Ascending aorta (tissue), 2 donors: Measurements from ENCODE around the gene NSD2. TPM values are rescaled to one million over a fixed set of nuclear protein-coding genes. Genes with fewer than 3 reads are reported as not detected.

Experiments
- DNase-seq, 2 donors: peaks; one replicate each; pipeline ENCODE4 v3.0.0-alpha.2; 2019; ENCODE audit warnings: low spot score in 2 of 2
- H3K27ac ChIP-seq, 2 donors: fragments of 200-600 bp; sonication (generic); one replicate each; pipeline ENCODE4 v1.5.1; 2016 to 2017; ENCODE audit warnings: mild to moderate bottlenecking in 1 of 2
- H3K27me3 ChIP-seq: fragments of 200-600 bp; sonication (generic); one replicate; pipeline ENCODE4 v1.5.1; 2017
- H3K36me3 ChIP-seq, 2 donors: fragments of 200-600 bp; sonication (generic); one replicate each; pipeline ENCODE4 v1.5.1; 2016
- H3K4me1 ChIP-seq, 2 donors: fragments of 200-600 bp; sonication (generic); one replicate each; pipeline ENCODE4 v1.5.1; 2016 to 2017; ENCODE audit warnings: mild to moderate bottlenecking in 1 of 2
- H3K4me3 ChIP-seq, 2 donors: fragments of 200-600 bp; sonication (generic); one replicate each; pipeline ENCODE4 v1.5.1; 2016 to 2017; ENCODE audit warnings: mild to moderate bottlenecking in 1 of 2
- H3K9me3 ChIP-seq, 2 donors: fragments of 200-600 bp; sonication (generic); one replicate each; pipeline ENCODE4 v1.5.1; 2016
- intact Hi-C: fragments of 100-400 bp; cut with DNase I; formaldehyde crosslinking; loops from one replicate; pipeline ENCODE4 v1.15.1; 2023
- total RNA-seq: library from RNA; depleted of rRNA; stranded (reverse); fragments of >200 nt; gene quantifications from one replicate; pipeline ENCODE4 v1.1.0, GENCODE V29; 2016
- TF ChIP-seq, protein P1 (sequence below), 3 experiments: fragments of 200-600 bp in 2 of 3; fragments of 450-650 bp in 1 of 3; sonication (generic) in 2 of 3; IDR thresholded peaks; one replicate each; pipeline ENCODE4 v1.5.1; 2016 to 2019; ENCODE audit warnings: antibody characterized with exemption in 3 of 3, mild to moderate bottlenecking in 1 of 3, moderate library complexity in 1 of 3

The NSD2 gene
- total RNA-seq, 1 donor from 2014 or later = 19.9 TPM

DNA sequence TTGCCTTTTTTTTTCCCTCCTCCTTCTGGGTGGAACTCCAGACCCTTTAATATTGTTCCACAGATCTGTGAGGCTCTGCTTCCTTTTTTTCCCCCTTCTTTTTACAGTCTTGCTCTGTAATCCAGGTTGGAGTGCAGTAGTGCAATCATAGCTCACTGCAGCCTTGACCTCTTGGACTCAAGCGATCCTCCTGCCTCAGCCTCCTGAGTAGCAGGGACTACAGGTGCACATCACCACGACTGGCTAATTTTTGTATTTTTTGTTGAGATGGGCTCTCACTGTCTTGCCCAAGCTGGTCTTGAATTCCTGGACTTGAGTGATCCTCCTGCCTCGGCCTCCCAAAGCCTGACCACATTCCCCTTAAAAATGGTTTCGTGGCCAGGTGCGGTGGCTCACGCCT, 26.8 kb downstream of the NSD2 start:
- no peak for DNase-seq
- Histone ChIP-seq H3K27me3 (no peaks in the 10 kb centered on the region), H3K4me3 (no peak overlapping the region), H3K27ac (no peak overlapping the region), H3K36me3 (peaks cover 9 to 15% of the 10 kb centered on the region in 2 donors), H3K4me1 (no peaks in the 10 kb centered on the region), H3K9me3 (no peaks in the 10 kb centered on the region)
- TF ChIP-seq, protein P1, sequence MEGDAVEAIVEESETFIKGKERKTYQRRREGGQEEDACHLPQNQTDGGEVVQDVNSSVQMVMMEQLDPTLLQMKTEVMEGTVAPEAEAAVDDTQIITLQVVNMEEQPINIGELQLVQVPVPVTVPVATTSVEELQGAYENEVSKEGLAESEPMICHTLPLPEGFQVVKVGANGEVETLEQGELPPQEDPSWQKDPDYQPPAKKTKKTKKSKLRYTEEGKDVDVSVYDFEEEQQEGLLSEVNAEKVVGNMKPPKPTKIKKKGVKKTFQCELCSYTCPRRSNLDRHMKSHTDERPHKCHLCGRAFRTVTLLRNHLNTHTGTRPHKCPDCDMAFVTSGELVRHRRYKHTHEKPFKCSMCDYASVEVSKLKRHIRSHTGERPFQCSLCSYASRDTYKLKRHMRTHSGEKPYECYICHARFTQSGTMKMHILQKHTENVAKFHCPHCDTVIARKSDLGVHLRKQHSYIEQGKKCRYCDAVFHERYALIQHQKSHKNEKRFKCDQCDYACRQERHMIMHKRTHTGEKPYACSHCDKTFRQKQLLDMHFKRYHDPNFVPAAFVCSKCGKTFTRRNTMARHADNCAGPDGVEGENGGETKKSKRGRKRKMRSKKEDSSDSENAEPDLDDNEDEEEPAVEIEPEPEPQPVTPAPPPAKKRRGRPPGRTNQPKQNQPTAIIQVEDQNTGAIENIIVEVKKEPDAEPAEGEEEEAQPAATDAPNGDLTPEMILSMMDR (IDR thresholded peaks at IDR 0.05) = no peak
- intact Hi-C loops = loop anchor here (2.0 kb wide), 1 partner anchor 151 kb away; no protein-coding TSS in a partner anchor

DNA sequence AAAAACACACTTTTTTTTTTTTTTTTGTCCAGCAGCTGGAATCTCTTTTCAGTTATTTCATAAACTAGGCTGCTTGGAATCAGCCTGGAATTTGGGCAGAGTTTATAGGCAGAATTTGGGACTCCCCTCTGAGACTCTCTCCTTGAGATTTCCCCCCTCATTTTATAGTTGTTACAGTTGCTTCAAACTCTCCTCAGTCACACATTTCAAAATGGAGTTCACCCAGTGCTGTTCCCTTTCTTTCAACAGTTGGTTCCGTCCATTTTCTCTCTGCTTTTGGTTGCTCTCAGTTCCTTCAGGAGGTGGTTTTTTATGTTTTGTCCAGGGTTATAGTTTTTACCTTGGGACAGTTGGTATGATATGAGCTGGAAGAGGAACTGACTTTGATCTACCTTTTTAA, 27.5 kb downstream of the NSD2 start:
- intact Hi-C loops = loop anchor here (1.0 to 2.0 kb wide), 2 partner anchors 42 to 152 kb away; partner anchors contain the start of gene LETM1
- no peak overlapping the region for H3K27ac ChIP-seq
- H3K36me3 ChIP-seq = peaks cover 9 to 20% of the 10 kb centered on the region in 2 donors
- TF ChIP-seq, protein P1 (IDR thresholded peaks at IDR 0.05) = no peak
- no peaks in the 10 kb centered on the region for H3K4me1 ChIP-seq
- no peak overlapping the region for H3K4me3 ChIP-seq
- H3K27me3 ChIP-seq = no peaks in the 10 kb centered on the region
- no peaks in the 10 kb centered on the region for H3K9me3 ChIP-seq
- no peak for DNase-seq

DNA sequence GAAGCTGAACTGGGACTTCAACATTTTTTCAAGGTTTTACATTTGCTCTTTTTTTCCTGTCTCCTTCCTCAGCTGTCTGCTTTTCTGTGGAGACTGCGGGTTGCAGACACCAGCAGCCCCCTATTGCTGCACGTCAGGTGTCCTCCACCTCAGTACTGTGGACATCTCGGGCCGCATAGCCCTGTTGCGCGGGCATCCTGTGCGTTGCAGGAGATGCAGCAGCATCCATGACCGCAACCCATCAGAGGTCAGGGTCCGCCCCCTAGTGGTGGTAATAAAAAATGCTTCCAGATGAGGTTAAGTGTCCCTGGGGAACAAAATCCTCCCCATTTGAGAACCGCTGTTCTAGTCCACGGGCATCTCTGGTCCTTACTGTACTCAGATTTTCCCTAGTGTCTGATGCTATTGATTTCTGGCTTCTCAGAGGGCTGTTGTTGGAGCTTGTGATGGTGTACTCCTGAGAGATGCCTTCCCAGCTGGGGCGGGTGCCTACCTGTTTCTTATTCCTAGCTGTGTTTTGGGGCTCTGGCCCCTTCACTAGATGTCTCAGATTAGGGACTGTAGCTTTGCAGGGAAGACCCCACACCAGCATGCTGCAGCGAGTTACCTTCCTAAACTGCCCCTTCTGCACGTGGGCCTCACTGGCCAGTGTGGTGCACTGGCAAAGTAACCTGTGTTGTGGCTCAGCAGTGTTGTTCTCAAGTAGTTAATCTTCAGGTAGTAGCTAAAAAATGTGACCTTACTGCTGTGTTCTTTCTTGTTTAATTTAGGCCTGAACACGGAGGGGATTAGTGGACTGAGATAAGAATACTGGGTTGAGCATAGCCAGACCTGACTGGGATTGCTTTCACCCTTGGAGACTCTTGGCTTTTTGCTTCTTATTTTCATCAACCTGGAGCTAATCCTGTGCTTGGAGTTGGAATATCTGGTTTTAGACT, 28.2 kb downstream of the NSD2 start:
- peaks cover 14 to 20% of the 10 kb centered on the region in 2 donors for H3K36me3 ChIP-seq
- no peaks in the 10 kb centered on the region for H3K9me3 ChIP-seq
- no peaks in the 10 kb centered on the region for H3K4me1 ChIP-seq
- intact Hi-C loops = loop anchor here (1.0 to 2.0 kb wide), 2 partner anchors 43 to 153 kb away; partner anchors contain the start of gene LETM1
- no peak overlapping the region for H3K4me3 ChIP-seq
- TF ChIP-seq, protein P1 (IDR thresholded peaks at IDR 0.05) = peak; percentile 72 to 87 (median 80)
- H3K27ac ChIP-seq = no peak overlapping the region
- H3K27me3 ChIP-seq = no peaks in the 10 kb centered on the region
- peak; percentile 13 to 84 for DNase-seq

DNA sequence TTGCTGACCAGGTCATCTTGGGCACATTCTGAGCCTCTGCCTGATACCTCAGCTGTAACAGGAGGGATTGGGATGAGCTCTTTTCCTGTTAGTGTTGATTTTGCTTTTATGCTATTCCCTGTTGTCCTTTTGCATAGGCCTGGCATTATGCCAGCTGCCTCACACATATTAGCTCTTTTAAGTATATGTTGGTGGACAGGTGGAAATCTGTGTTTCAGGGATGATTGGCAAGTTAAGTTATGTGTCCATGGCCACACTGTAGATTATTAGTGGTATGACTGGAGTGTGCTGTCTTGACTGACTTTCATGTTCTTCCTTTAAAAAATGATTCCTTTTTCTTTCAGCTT, 28.9 kb downstream of the NSD2 start:
- no peak overlapping the region for H3K4me3 ChIP-seq
- peaks cover 14 to 20% of the 10 kb centered on the region in 2 donors for H3K36me3 ChIP-seq
- peak in 1 of 2 donors; percentile 18 for DNase-seq
- no peak overlapping the region for H3K27ac ChIP-seq
- H3K4me1 ChIP-seq = no peaks in the 10 kb centered on the region
- no peaks in the 10 kb centered on the region for H3K27me3 ChIP-seq
- TF ChIP-seq, protein P1 (IDR thresholded peaks at IDR 0.05) = no peak
- intact Hi-C loops = no loop called here
- H3K9me3 ChIP-seq = no peaks in the 10 kb centered on the region

DNA sequence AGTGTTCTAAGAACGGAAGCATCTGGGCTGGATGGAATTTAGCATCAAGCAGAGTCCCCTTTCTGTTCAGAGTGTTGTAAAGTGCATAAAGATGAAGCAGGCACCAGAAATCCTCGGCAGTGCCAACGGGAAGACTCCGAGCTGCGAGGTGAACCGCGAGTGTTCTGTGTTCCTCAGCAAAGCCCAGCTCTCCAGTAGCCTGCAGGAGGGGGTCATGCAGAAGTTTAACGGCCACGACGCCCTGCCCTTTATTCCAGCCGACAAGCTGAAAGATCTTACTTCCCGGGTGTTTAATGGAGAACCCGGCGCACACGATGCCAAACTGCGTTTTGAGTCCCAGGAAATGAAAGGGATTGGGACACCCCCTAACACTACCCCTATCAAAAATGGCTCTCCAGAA, 29.4 kb downstream of the NSD2 start:
- no peak overlapping the region for H3K27ac ChIP-seq
- no peaks in the 10 kb centered on the region for H3K4me1 ChIP-seq
- H3K4me3 ChIP-seq = no peak overlapping the region
- DNase-seq = peak in 1 of 2 donors; percentile 31
- H3K36me3 ChIP-seq = peaks cover 17 to 20% of the 10 kb centered on the region in 2 donors
- intact Hi-C loops = no loop called here
- H3K27me3 ChIP-seq = no peaks in the 10 kb centered on the region
- no peaks in the 10 kb centered on the region for H3K9me3 ChIP-seq
- TF ChIP-seq, protein P1 (IDR thresholded peaks at IDR 0.05) = no peak
